Adrenal gland (tissue), 12 donors: ENCODE measurements around the gene RSPO3. TPM values are rescaled to one million over a fixed set of nuclear protein-coding genes. Genes with fewer than 3 reads are reported as not detected.

ENCODE experiments used
- DNase-seq, 7 donors: peaks; one replicate each; pipeline ENCODE4 v3.0.0-alpha.2; 2019 to 2020
- H3K27ac ChIP-seq, 5 donors: fragments of 200-600 bp; sonication (generic) in 4 of 5; 1 replicate in 3 of 5; 2 replicates in 2 of 5; pipeline versions ENCODE4 v1.5.1 to v1.8.0; 2016 to 2020; ENCODE audit warnings: mild to moderate bottlenecking in 1 of 5
- H3K27me3 ChIP-seq: fragments of 200-600 bp; 2 replicates; pipeline ENCODE4 v1.8.0; 2021
- H3K36me3 ChIP-seq, 2 donors: fragments of 200-600 bp; replicated peaks in 1 of 2; 1 replicate in 1 of 2; 2 replicates in 1 of 2; pipeline versions ENCODE4 v1.5.1 to v1.8.0; 2018 to 2022
- H3K4me1 ChIP-seq, 2 donors: fragments of 200-600 bp; replicated peaks in 1 of 2; 1 replicate in 1 of 2; 2 replicates in 1 of 2; pipeline versions ENCODE4 v1.5.1 to v1.8.0; 2018 to 2021
- H3K4me3 ChIP-seq, 4 donors: fragments of 200-600 bp; sonication (generic) in 3 of 4; one replicate each; pipeline ENCODE4 v1.5.1; 2016 to 2018
- H3K9me3 ChIP-seq, 3 donors: fragments of 200-600 bp; sonication (generic) in 1 of 3; replicated peaks in 1 of 3; 1 replicate in 2 of 3; 2 replicates in 1 of 3; pipeline versions ENCODE4 v1.5.1 to v1.8.0; 2016 to 2021
- CTCF ChIP-seq, 6 experiments: fragments of 450-650 bp in 4 of 6; fragments of 200-600 bp in 2 of 6; sonication (generic) in 1 of 6; IDR thresholded peaks; 1 replicate in 5 of 6; 2 replicates in 1 of 6; pipeline versions ENCODE4 v1.5.1 to v1.8.0; 2016 to 2021; ENCODE audit warnings: antibody characterized with exemption in 6 of 6, mild to moderate bottlenecking in 2 of 6, moderate library complexity in 1 of 6
- POLR2A ChIP-seq, 2 donors: fragments of 450-650 bp; IDR thresholded peaks; one replicate each; pipeline ENCODE4 v1.6.1; 2017; ENCODE audit warnings: antibody characterized with exemption in 2 of 2, mild to moderate bottlenecking in 2 of 2, moderate library complexity in 1 of 2
- WGBS, 4 donors: extraction: QIAGEN DNeasy Blood & Tissue Kit in 2 of 4; methylation state at CpG; one replicate each; pipeline versions ENCODE4 v1.1.5 to v1.1.7; 2013 to 2017; 5-methylcytosine and 5-hydroxymethylcytosine counted together
- intact Hi-C, 2 donors: fragments of 100-400 bp; cut with DNase I; formaldehyde crosslinking; loops; one replicate each; pipeline versions ENCODE4 v1.14.1 to v1.15.0; 2022 to 2023
- polyA plus RNA-seq, 3 donors: library from polyadenylated mRNA; stranded (reverse); fragments of 200-250 nt in 2 of 3; fragments of 350-450 nt in 1 of 3; fragmentation: Illumina TruSeq in 1 of 3; extraction: RNeasy Lipid Tissue Mini Kit (QIAGEN cat#74804) in 1 of 3; gene quantifications; one replicate each; pipeline ENCODE4 v1.2.3, GENCODE V29; 2013 to 2014
- total RNA-seq, 9 donors: library from RNA; depleted of rRNA in 4 of 9; stranded (reverse); fragments of >200 nt in 4 of 9; fragments of 120-200 nt in 1 of 9; fragmentation: NEBNext Ultra II Directional in 1 of 9; extraction: Animal tissue kit (Norgen Biotek cat#: 25700) in 1 of 9; gene quantifications; one replicate each; pipeline versions ENCODE4 v1.1.0 to v1.2.4, GENCODE V29; 2013 to 2023
- donor health status: healthy with polysubstance abuse.
- donor health status: Bipolar disorder and iron deficiency.
- donor health status: DM: yes; HTN: yes; CAD: no.
- donor health status: DM: no; HTN: no; CAD: no.
- donor health status: DM: no; HTN: no; CAD: no.
- donor health status: DM: yes; HTN: yes; CAD: no.

RSPO3 gene
- total and polyA plus RNA-seq, 12 donors = 3.2 to 36.5 (median 15.4) TPM

DNA sequence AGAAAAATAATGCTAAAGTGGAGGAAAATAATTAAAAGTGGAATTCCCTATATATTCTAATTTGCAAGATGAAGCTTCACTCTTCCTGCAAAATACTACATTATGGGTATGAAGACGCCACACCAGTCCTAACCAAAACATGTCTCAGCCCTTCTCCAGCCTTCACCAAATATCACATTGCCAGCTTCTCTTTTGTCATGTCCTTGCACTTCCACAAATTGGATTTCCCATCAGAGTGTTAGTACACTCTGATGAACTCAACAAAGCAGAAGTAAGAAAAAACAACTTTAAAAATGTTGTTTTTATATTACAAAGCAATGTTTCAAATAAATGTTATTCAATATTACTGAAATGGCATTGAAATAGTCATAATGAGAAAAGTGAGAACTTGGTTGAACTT, 85.8 kb downstream of the RSPO3 start:
- no peaks in the 10 kb centered on the region for H3K4me1 ChIP-seq
- H3K4me3 ChIP-seq = no peak overlapping the region
- H3K27ac ChIP-seq = no peak overlapping the region
- H3K27me3 ChIP-seq = no peaks in the 10 kb centered on the region
- DNase-seq = no peak
- H3K9me3 ChIP-seq = no peaks in the 10 kb centered on the region
- no peaks in the 10 kb centered on the region for H3K36me3 ChIP-seq
- 48 to 79% (median 68%) methylated on average over 1 of the region's 1 CpG for WGBS, 4 donors
- TF ChIP-seq POLR2A (IDR thresholded peaks at IDR 0.05) (no peak), CTCF (IDR thresholded peaks at IDR 0.05) (no peak)
- intact Hi-C loops = no loop called here

DNA sequence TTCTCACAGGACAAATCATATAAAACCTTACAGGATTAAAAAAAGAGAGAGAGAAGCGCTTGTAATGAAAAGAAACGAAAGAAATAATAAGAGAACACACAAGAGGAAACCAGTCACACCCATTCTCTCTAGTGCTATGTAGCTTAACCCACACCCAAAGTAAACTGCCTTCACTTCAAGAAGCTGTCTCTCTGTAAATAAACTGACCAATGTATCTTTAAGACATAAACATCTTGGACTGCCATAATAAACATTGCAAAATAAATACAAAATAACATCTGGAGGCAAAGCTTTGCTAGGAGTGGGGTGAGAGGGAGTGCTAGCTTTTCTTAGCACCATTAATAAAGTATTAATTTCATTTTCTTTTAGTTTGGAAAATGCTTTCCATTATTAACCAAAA, 86.6 kb downstream of the RSPO3 start:
- intact Hi-C loops = no loop called here
- H3K27me3 ChIP-seq = no peaks in the 10 kb centered on the region
- TF ChIP-seq CTCF (IDR thresholded peaks at IDR 0.05) = no peak
- TF ChIP-seq POLR2A (IDR thresholded peaks at IDR 0.05) = no peak
- no peaks in the 10 kb centered on the region for H3K36me3 ChIP-seq
- no peaks in the 10 kb centered on the region for H3K4me1 ChIP-seq
- no peak overlapping the region for H3K27ac ChIP-seq
- DNase-seq = no peak
- no peak overlapping the region for H3K4me3 ChIP-seq
- WGBS, 4 donors = 63 to 82% (median 73%) methylated on average over 2 of the region's 2 CpGs
- no peaks in the 10 kb centered on the region for H3K9me3 ChIP-seq

GRCh38 chr6:127206531-127207095, 88.1 kb downstream of the RSPO3 start:
- H3K4me1 ChIP-seq = no peaks in the 10 kb centered on the region
- TF ChIP-seq CTCF (IDR thresholded peaks at IDR 0.05) (no peak), POLR2A (IDR thresholded peaks at IDR 0.05) (no peak)
- no peaks in the 10 kb centered on the region for H3K9me3 ChIP-seq

DNA sequence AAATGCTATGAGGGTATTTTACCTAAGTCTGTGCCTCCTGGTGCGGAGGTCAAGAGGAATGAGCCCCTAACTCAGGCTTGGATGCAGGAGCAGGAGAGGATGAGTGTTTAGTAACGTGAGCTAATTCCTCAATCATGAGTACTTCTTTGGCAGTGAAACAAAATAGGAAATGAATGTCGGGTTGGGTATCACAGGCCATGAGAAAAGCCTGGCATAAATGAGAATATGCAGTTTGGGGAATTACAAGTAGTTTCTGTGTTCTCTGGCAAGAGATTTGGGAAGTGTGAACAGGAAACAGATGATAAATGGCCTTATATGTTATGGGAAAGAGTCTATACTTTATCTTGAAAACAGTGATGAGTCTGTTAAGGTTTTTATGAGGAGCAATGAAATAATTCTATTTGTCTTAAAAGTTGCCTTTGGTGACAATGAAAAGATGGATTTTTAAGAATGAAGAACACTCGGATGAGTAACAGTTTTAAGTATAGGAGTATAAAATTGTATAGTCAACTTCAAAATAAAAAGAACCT, 89.2 kb downstream of the RSPO3 start:
- H3K4me1 ChIP-seq = no peaks in the 10 kb centered on the region
- 47 to 61% (median 54%) methylated on average over 4 of the region's 4 CpGs for WGBS, 4 donors
- H3K9me3 ChIP-seq = no peaks in the 10 kb centered on the region

More at GRCh38 chr6:127206531-127207095, 88.1 kb downstream of the RSPO3 start:
- intact Hi-C loops = no loop called here
- DNase-seq = no peak
- no peak overlapping the region for H3K4me3 ChIP-seq
- no peaks in the 10 kb centered on the region for H3K27me3 ChIP-seq
- H3K36me3 ChIP-seq = no peaks in the 10 kb centered on the region
- H3K27ac ChIP-seq = no peak overlapping the region

More for the DNA sequence above, 89.2 kb downstream of the RSPO3 start:
- no peak for TF ChIP-seq POLR2A (IDR thresholded peaks at IDR 0.05)
- no peak for TF ChIP-seq CTCF (IDR thresholded peaks at IDR 0.05)
- Histone ChIP-seq H3K4me3 (no peak overlapping the region), H3K27me3 (no peaks in the 10 kb centered on the region), H3K36me3 (no peaks in the 10 kb centered on the region), H3K27ac (no peak overlapping the region)
- DNase-seq = no peak
- intact Hi-C loops = no loop called here
